Cardiac muscle cell (in vitro differentiated cells and primary cell): ENCODE data around the gene MED16. TPM values are rescaled to one million over a fixed set of nuclear protein-coding genes. Genes with fewer than 3 reads are reported as not detected.

Experiments used
- DNase-seq, 2 donors: peaks; one replicate each; pipeline versions ENCODE4 v3.0.0 to v3.0.0-alpha.2; 2010 to 2017; ENCODE audit warnings: low read depth in 1 of 2, low spot score in 1 of 2
- H3K27ac ChIP-seq: fragments of 200-600 bp; sonication (generic); 2 replicates; pipeline ENCODE4 v1.5.1; 2016
- H3K27me3 ChIP-seq: fragments of 200-600 bp; sonication (generic); 2 replicates; pipeline ENCODE4 v1.6.0; 2016; ENCODE audit warnings: control low read depth
- H3K36me3 ChIP-seq: fragments of 200-600 bp; sonication (generic); 2 replicates; pipeline ENCODE4 v1.5.1; 2016; ENCODE audit warnings: control low read depth
- H3K4me1 ChIP-seq: fragments of 200-600 bp; sonication (generic); 2 replicates; pipeline ENCODE4 v1.8.1; 2017; ENCODE audit warnings: low read depth, mild to moderate bottlenecking, mixed run types
- H3K4me3 ChIP-seq: fragments of 200-600 bp; sonication (generic); 2 replicates; pipeline ENCODE4 v1.5.1; 2016; ENCODE audit warnings: mild to moderate bottlenecking
- H3K9me3 ChIP-seq: fragments of 200-600 bp; sonication (generic); 2 replicates; pipeline ENCODE4 v1.5.1; 2017; ENCODE audit warnings: low read depth, mild to moderate bottlenecking, control low read depth
- CTCF ChIP-seq: IDR thresholded peaks from 2 replicates; pipeline ENCODE4 v1.5.1; 2012; ENCODE audit warnings: low read depth, mild to moderate bottlenecking, low read length
- polyA plus RNA-seq: library from polyadenylated mRNA; unstranded; fragments of >200 nt; fragmentation: Nextera tagmentation; extraction: Ambion mirVana; gene quantifications from 2 replicates; pipeline ENCODE4 v1.2.1, GENCODE V29; 2016
- total RNA-seq: library from RNA; depleted of rRNA; stranded (reverse); fragments of >200 nt; gene quantifications from 2 replicates; pipeline ENCODE4 v1.2.3, GENCODE V29; 2016

MED16 gene
- total and polyA plus RNA-seq, 2 experiments from 2014 or later, result 67.2 to 104 TPM

- Histone ChIP-seq H3K4me3 (no peak overlapping the region), H3K36me3 (peaks cover 17% of the 10 kb centered on the region), H3K27ac (no peak overlapping the region), H3K27me3 (no peaks in the 10 kb centered on the region), H3K4me1 (peaks cover 11% of the 10 kb centered on the region), H3K9me3 (no peaks in the 10 kb centered on the region)
- TF ChIP-seq CTCF, result no peak
- no peak for DNase-seq
Measured at GRCh38 chr19:929203-929890, 36.4 kb upstream of the MED16 start.

GRCh38 chr19:928471-929202, 35.6 kb upstream of the MED16 start:
- peak in 1 of 2 donors; percentile 34 for DNase-seq
- Histone ChIP-seq H3K27me3 (no peaks in the 10 kb centered on the region), H3K4me3 (no peak overlapping the region), H3K4me1 (peaks cover 11% of the 10 kb centered on the region), H3K36me3 (peaks cover 17% of the 10 kb centered on the region), H3K27ac (peak overlapping the region; percentile 86), H3K9me3 (no peaks in the 10 kb centered on the region)
- no peak for TF ChIP-seq CTCF

GRCh38 chr19:927780-928401, 34.9 kb upstream of the MED16 start:
- Histone ChIP-seq H3K36me3 (peaks cover 17% of the 10 kb centered on the region), H3K4me1 (peaks cover 8% of the 10 kb centered on the region), H3K9me3 (no peaks in the 10 kb centered on the region), H3K4me3 (peak overlapping the region; percentile 98), H3K27ac (peak overlapping the region; percentile 86), H3K27me3 (no peaks in the 10 kb centered on the region)
- DNase-seq, result peak in 1 of 2 donors; percentile 31
- no peak for TF ChIP-seq CTCF

- no peak for TF ChIP-seq CTCF
Measured at GRCh38 chr19:927351-927779, 34.4 kb upstream of the MED16 start.

GRCh38 chr19:926589-927350, 33.8 kb upstream of the MED16 start:
- peak overlapping the region; percentile 86 for H3K27ac ChIP-seq
- H3K27me3 ChIP-seq, result no peaks in the 10 kb centered on the region
- peaks cover 3% of the 10 kb centered on the region for H3K4me1 ChIP-seq
- DNase-seq, result peak; percentile 71 to 79
- H3K9me3 ChIP-seq, result no peaks in the 10 kb centered on the region
- no peak for TF ChIP-seq CTCF
- peak overlapping the region; percentile 98 for H3K4me3 ChIP-seq
- peaks cover 13% of the 10 kb centered on the region for H3K36me3 ChIP-seq

More at GRCh38 chr19:927351-927779, 34.4 kb upstream of the MED16 start:
- H3K9me3 ChIP-seq, result no peaks in the 10 kb centered on the region
- DNase-seq, result peak in 1 of 2 donors; percentile 63
- H3K36me3 ChIP-seq, result peaks cover 17% of the 10 kb centered on the region
- H3K27me3 ChIP-seq, result no peaks in the 10 kb centered on the region
- peak overlapping the region; percentile 86 for H3K27ac ChIP-seq
- peaks cover 3% of the 10 kb centered on the region for H3K4me1 ChIP-seq
- H3K4me3 ChIP-seq, result peak overlapping the region; percentile 98
